Gastrocnemius medialis (tissue), 4 donors: ENCODE data around the gene MADCAM1. TPM values are rescaled to one million over a fixed set of nuclear protein-coding genes. Genes with fewer than 3 reads are reported as not detected.

Source experiments
- ATAC-seq, 2 donors: fragments of 150-250 bp; one replicate each; pipeline ENCODE4 v1.9.1; 2016
- DNase-seq, 2 donors: peaks; one replicate each; pipeline ENCODE4 v3.0.0-alpha.2; 2019
- H3K27ac ChIP-seq, 4 donors: fragments of 200-600 bp; sonication (generic); 1 replicate in 1 of 4; 2 replicates in 3 of 4; pipeline ENCODE4 v1.5.1; 2016 to 2018; ENCODE audit warnings: mild to moderate bottlenecking in 2 of 4, moderate library complexity in 1 of 4
- H3K27me3 ChIP-seq, 3 donors: fragments of 200-600 bp; sonication (generic) in 2 of 3; 1 replicate in 1 of 3; 2 replicates in 2 of 3; pipeline versions ENCODE4 v1.5.1 to v1.6.0; 2016 to 2019; ENCODE audit warnings: mild to moderate bottlenecking in 1 of 3, moderate library complexity in 1 of 3
- H3K36me3 ChIP-seq, 2 donors: fragments of 200-600 bp; sonication (generic) in 1 of 2; one replicate each; pipeline ENCODE4 v1.5.1; 2017 to 2018
- H3K4me1 ChIP-seq, 2 donors: fragments of 200-600 bp; sonication (generic) in 1 of 2; one replicate each; pipeline ENCODE4 v1.5.1; 2016 to 2017; ENCODE audit warnings: mild to moderate bottlenecking in 2 of 2
- H3K4me3 ChIP-seq, 4 donors: fragments of 200-600 bp; sonication (generic) in 3 of 4; 1 replicate in 1 of 4; 2 replicates in 3 of 4; pipeline ENCODE4 v1.5.1; 2016 to 2019; ENCODE audit warnings: mild to moderate bottlenecking in 2 of 4
- H3K9me3 ChIP-seq, 3 donors: fragments of 200-600 bp; sonication (generic) in 2 of 3; 1 replicate in 1 of 3; 2 replicates in 2 of 3; pipeline ENCODE4 v1.5.1; 2016 to 2019
- POLR2A ChIP-seq, 2 donors: fragments of 450-650 bp; IDR thresholded peaks; one replicate each; pipeline ENCODE4 v1.6.1; 2017; ENCODE audit warnings: antibody characterized with exemption in 2 of 2, mild to moderate bottlenecking in 2 of 2, moderate library complexity in 2 of 2
- in situ Hi-C, 4 donors: fragments of 200-750 bp; cut with MboI; loops; one replicate each; pipeline versions ENCODE4 v1.15.0 to v1.8.0; 2017; ENCODE audit warnings: low sequenced_read_pairs in 4 of 4
- intact Hi-C: fragments of 100-400 bp; cut with DNase I; formaldehyde crosslinking; loops from one replicate; pipeline ENCODE4 v1.15.1; 2023; ENCODE audit warnings: low total_unique reads
- total RNA-seq, 4 donors: library from RNA; depleted of rRNA; stranded (reverse); fragments of >200 nt; gene quantifications; one replicate each; pipeline versions ENCODE4 v1.1.0 to v1.2.3, GENCODE V29; 2016
- TF ChIP-seq, protein P1 (sequence below), 5 experiments: fragments of 450-650 bp in 3 of 5; fragments of 200-600 bp in 2 of 5; sonication (generic) in 2 of 5; IDR thresholded peaks in 4 of 5; conservative IDR thresholded peaks in 1 of 5; 1 replicate in 4 of 5; 2 replicates in 1 of 5; pipeline ENCODE4 v1.5.1; 2016 to 2019; ENCODE audit warnings: antibody characterized with exemption in 5 of 5, mild to moderate bottlenecking in 3 of 5, moderate library complexity in 3 of 5

Gene MADCAM1
- total RNA-seq, 4 donors from 2014 or later, result 0.18 TPM; not detected in 3

DNA sequence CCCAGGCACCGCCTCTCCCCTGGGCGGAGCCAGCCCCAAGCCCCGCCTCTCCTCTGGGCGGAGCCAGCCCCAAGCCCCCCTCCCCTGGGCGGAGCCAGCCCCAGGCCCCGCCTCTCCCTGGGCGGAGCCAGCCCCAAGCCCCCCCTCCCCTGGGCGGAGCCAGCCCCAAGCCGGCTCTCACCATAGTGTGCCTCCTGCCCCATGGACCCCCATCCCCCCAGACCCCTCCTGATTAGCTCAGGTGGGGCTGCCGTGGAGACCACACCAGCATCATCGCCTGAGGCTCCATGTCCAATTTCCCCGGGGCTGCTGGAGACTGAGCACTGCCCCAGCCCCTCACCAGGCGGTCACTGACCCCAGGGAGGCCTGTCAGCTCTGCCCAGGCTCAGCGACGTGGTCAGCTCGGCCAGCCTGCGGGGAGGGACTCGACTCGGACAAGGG, 4.2 kb upstream of the MADCAM1 start:
- Histone ChIP-seq H3K36me3 (no peaks in the 10 kb centered on the region), H3K9me3 (no peaks in the 10 kb centered on the region), H3K4me3 (no peak overlapping the region), H3K4me1 (peaks cover 6 to 14% of the 10 kb centered on the region in 2 donors), H3K27ac (no peak overlapping the region), H3K27me3 (peaks cover 8 to 22% (median 12%) of the 10 kb centered on the region in 3 donors)
- intact Hi-C loops, result no loop called here
- in situ Hi-C loops, result no loop called here
- DNase-seq (no peak), ATAC-seq (no peak)
- TF ChIP-seq, protein P1, sequence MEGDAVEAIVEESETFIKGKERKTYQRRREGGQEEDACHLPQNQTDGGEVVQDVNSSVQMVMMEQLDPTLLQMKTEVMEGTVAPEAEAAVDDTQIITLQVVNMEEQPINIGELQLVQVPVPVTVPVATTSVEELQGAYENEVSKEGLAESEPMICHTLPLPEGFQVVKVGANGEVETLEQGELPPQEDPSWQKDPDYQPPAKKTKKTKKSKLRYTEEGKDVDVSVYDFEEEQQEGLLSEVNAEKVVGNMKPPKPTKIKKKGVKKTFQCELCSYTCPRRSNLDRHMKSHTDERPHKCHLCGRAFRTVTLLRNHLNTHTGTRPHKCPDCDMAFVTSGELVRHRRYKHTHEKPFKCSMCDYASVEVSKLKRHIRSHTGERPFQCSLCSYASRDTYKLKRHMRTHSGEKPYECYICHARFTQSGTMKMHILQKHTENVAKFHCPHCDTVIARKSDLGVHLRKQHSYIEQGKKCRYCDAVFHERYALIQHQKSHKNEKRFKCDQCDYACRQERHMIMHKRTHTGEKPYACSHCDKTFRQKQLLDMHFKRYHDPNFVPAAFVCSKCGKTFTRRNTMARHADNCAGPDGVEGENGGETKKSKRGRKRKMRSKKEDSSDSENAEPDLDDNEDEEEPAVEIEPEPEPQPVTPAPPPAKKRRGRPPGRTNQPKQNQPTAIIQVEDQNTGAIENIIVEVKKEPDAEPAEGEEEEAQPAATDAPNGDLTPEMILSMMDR (IDR thresholded peaks at IDR 0.05 in 4 of 5, conservative IDR thresholded peaks at IDR 0.05 in 1 of 5), result no peak
- TF ChIP-seq POLR2A (IDR thresholded peaks at IDR 0.05), result no peak

- in situ Hi-C loops (no loop called here), intact Hi-C loops (no loop called here)
- no peak for DNase-seq
- no peak overlapping the region for H3K27ac ChIP-seq
- H3K9me3 ChIP-seq, result no peaks in the 10 kb centered on the region
- H3K4me3 ChIP-seq, result no peak overlapping the region
- no peaks in the 10 kb centered on the region for H3K36me3 ChIP-seq
- ATAC-seq, result no peak
- peaks cover 6 to 14% of the 10 kb centered on the region in 2 donors for H3K4me1 ChIP-seq
- peaks cover 17 to 37% (median 26%) of the 10 kb centered on the region in 3 donors for H3K27me3 ChIP-seq
- no peak for TF ChIP-seq POLR2A (IDR thresholded peaks at IDR 0.05)
- TF ChIP-seq, protein P1 (IDR thresholded peaks at IDR 0.05 in 4 of 5, conservative IDR thresholded peaks at IDR 0.05 in 1 of 5), result no peak
These were observed 2.7 kb upstream of the MADCAM1 start for GRCh38 chr19:493391-494170.

- peaks cover 23 to 45% (median 33%) of the 10 kb centered on the region in 3 donors for H3K27me3 ChIP-seq
- in situ Hi-C loops, result no loop called here
- DNase-seq (no peak), ATAC-seq (no peak)
- no peak overlapping the region for H3K4me3 ChIP-seq
- TF ChIP-seq, protein P1 (IDR thresholded peaks at IDR 0.05 in 4 of 5, conservative IDR thresholded peaks at IDR 0.05 in 1 of 5), result no peak
- no peak for TF ChIP-seq POLR2A (IDR thresholded peaks at IDR 0.05)
- H3K36me3 ChIP-seq, result no peaks in the 10 kb centered on the region
- no peaks in the 10 kb centered on the region for H3K9me3 ChIP-seq
- H3K27ac ChIP-seq, result no peak overlapping the region
- intact Hi-C loops, result no loop called here
- peaks cover 6 to 12% of the 10 kb centered on the region in 2 donors for H3K4me1 ChIP-seq
These were observed 1.9 kb upstream of the MADCAM1 start for GRCh38 chr19:494171-495080.

DNA sequence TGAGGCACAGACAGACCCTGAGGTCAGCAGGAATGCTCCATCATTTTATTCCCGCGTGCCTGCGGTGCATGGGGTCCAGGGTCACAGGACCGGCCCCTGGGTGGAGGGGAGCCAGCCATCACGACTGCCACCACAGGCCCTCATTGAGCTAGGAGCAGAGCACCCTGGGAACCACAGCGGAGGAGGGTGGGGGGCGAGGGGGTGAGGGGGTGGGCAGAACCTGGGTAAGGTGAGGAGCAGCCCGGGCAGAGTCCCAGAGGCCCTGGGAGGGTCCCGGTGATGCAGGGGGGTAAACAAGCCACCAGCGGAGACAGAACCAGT, 1.2 kb upstream of the MADCAM1 start:
- Histone ChIP-seq H3K4me1 (peaks cover under 1 to 7% of the 10 kb centered on the region in 2 donors), H3K27me3 (peaks cover 25 to 49% (median 39%) of the 10 kb centered on the region in 3 donors), H3K9me3 (no peaks in the 10 kb centered on the region), H3K27ac (no peak overlapping the region), H3K4me3 (no peak overlapping the region), H3K36me3 (no peaks in the 10 kb centered on the region)
- TF ChIP-seq, protein P1 (IDR thresholded peaks at IDR 0.05 in 4 of 5, conservative IDR thresholded peaks at IDR 0.05 in 1 of 5), result no peak
- no peak for TF ChIP-seq POLR2A (IDR thresholded peaks at IDR 0.05)
- ATAC-seq, result no peak
- in situ Hi-C loops (no loop called here), intact Hi-C loops (no loop called here)
- no peak for DNase-seq
